ENCODE measurements around the gene C1GALT1C1L.
A peak's percentile ranks its signal among the peaks of the same experiment; 100 is the strongest.
"Not testable (repeated sequence)": the region's sequence is repeated elsewhere in the genome, so short reads cannot be mapped to it uniquely, and the experiment has no call there.

C1GALT1C1L gene

DNA sequence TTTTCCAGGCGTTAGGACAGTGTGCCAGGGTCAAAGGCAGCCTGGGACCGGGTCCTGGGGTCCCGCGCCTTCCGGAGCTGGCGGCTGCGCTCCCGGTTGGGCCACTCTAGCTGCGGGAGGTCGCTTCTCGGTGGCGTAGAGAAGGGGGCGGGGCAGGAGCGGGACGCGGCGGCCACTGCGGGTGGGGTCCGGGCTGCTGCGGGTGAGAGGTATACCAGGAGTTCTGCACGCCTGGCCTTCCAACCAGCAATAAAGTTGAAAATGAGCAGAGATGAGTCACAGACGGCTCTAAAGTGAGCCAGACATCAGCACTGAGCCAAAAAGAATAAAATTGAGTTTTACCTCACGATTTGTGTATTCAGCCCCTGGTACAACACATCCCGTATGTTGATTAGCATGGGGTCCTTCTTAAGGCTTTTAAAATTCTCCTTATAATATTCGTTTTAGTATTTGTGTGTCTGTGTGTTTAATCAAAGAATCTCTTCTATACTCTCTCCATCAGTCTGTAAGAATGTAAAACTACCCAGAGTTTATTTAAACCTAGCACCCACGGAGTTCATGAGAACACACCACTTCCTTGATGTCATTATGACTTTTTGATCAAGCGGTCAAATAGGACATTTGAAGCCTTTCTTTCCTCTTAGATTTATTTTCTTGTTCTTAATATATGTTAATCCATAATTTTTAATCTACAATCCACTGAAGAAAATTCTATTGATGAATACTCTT is at the start of gene C1GALT1C1L:
TSS of gene C1GALT1C1L (minus strand) at position 108 of the 729 bp plus-strand sequence. CDS start at position 1, 107 bp downstream.
- peak in 1 of 4 experiments; percentile 4 for DNase-seq

DNA sequence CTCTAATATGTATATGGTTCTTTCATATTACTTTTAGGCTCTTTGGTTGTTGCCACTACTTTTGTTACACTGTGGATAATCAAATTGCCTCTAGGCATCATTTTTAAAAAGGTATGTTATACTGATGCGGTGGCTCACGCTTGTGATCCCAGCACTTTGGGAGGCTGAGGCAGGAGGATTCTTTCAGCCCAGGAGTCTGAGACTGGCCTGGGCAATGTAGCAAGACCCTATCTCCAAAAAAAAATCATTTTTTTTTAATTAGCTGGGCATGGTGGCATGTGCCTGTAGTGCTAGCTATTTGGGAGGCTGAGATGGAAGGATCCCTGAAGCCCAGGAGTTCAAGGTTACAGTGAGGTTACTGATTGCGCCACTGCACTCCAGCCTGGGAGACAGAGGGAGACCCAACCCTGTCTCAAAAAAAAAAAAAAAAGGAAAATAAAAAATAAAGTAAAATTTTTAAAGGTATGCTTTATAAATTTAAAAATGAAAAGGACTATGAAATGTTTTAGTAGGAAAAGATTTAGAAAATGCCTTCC is 49.5 kb upstream of the C1GALT1C1L start:
- no peak for DNase-seq

DNA sequence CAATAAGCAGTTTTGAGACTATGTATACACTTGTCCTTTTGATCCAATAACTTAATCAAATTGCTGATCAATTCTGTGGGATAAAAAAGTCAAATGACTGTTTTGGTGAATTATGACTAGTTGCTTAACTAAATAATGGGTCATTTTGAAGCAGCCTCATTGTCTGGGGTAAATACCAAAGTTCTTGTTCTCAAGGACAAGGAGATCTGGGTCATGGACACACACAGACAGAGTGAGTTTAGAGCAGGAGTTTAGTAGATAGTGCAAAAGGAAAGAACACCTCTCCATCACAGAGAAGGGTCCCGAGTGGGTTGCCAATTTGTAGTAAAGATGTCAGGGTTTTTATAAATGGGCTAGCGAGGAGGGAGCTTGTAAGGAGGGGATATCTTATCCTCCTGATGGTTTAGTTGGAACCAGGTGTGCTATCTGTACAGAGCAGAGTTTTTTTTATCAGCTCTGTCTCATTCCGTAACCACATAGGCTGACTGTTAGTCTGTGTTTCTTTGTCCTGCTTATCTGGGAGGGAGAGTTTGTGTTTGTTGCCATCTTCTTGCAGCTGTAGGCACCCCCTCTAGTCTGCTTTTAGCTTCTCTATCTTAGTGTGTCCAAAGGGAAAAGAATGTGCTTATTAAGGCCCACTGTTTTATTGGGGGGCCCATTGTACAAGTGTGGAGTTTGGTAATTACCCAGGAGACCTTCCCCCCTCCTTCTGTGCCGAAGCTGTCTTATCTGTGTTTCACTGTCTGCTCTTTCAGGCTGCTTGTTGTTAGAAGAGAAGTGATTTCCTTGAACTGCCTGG is 48.7 kb upstream of the C1GALT1C1L start:
- no peak for DNase-seq

DNA sequence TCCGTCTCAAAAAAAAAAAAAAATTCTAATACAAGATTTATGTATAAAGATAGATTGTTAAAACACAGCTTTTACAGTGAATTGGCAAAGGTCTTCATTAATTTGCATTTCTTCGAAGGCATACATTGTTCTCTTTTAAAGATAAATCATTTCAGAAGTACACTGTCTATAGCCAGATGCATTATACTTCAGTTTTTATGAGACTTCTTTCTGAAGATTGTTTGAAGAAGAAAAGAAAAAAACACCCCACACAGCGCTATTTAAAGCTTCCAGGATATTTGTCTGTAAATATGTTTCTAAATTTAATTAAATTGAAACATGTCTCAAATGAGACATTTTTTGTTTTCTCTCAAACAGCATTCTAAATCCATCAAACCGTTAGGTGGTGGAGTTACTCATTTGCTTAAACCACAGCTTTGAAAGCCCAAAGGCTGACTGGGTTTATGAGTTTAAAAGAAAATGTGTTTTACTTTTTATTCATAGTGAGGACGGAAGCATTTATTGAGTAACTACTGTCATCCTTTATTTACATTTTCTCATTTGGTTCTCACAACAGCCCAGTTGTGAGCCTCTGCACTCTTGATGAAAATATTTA is 42.4 kb upstream of the C1GALT1C1L start:
- DNase-seq = no peak

DNA sequence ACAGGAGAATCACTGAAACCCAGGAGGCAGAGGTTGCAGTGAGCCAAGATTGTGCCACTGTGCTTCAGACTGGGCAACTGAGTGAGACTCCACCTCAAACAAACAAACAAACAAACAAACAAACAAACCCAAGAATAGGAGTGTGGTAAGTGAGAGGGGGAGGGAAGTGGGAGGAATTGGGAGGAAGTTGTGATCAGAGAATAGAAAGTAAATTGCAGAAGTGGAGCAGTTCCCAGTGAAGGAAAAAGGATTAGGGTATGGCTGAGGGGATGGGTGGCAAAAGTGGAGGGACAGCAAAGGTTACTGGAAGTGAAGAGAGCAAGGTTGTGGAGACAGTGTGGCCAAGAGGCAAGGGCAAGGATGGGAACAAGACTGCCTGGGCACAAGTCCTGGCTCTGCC is 41.1 kb upstream of the C1GALT1C1L start:
- no peak for DNase-seq

DNA sequence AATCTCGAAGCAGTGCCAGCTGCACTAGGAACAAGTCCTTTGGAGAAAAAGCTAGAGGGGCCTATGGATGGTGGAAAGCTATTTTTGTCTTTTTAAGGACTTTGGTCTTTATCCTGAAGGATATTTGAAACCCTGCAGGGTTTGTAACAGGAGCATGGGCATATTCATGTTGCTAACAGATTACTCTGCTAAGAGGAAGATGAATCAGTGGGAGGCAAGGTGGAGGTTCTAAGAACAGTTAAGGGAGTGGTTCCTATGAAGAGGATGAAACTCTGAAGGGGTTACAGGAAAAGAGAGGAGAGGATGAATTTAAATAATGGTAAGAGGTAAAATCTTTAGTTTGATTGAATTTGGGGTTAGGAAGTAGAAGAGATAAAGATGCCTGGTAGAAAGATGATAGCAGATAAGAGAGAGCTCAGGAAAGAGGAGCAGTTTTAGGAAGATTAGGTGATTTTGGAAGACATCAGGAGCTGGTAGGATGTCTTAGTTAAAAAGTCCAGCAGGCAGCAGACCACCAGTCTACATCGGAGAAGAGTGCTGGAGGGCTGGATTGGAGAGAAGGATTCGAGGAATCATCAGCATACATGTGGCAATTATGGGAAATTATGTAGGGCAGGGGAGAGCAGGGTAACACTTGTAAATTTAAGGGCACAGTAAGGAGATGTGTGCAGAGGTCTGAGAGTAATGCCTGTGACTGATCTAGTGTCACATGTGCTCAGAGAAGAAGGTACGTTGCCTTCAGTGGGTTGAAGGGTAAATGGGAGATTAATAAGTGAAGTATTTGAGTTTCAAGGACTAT is 39.3 kb upstream of the C1GALT1C1L start:
- DNase-seq = no peak

DNA sequence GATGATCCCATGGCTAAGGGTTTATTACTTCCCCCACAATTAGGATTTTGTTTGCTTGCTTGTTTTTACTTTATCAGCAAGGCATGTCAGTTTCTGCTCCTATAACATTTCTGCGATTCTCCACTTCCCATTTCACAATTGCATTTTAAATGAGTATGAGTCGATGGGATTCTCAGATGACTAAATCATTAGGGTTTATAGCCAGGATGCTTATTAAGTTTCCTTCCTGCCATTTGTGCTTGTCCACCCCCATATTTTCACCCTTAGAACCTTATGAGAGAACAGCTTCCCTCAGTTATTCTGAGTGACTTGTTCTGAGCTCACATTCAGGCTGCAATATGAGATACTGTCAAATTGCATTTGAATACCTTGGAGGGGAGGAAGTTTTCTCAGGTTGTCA is 37.9 kb upstream of the C1GALT1C1L start:
- DNase-seq = no peak

DNA sequence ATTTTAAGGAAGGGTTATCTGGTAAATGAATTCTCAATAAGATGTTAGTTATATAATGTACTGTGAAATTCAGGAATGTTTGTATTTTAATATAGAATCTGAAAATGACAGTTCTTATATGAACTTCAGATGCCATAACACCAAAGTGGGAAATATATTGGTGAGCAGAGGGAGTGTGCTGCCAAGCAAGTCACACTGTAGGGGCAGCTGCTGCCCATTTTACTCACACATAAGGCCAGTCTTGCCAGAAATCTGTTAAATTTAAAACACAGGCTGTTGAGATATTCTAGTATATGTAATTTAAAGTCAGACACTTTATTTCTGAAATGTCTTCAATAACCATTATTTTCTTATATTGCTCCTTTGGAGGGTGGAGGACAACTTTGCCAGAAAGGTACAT is 34.6 kb upstream of the C1GALT1C1L start:
- no peak for DNase-seq

DNA sequence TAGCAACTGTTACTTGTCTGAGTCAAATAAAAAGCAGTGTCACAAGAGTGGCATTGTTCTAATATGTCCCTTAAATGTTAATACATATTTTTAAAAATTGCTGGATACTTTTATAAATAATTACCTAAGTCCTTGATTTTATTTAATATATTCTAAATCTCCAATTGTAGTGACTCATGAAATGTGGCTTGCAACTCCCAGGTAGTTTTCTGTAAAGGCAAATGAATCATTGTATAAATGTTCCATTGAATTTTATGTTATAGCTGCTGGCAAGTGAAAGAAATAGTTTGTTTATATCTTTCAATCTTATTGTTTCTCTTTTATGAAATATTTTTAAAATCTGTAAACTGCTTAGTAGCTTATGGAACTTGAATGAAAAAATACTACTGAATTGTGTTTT is 32.7 kb upstream of the C1GALT1C1L start:
- DNase-seq = no peak

DNA sequence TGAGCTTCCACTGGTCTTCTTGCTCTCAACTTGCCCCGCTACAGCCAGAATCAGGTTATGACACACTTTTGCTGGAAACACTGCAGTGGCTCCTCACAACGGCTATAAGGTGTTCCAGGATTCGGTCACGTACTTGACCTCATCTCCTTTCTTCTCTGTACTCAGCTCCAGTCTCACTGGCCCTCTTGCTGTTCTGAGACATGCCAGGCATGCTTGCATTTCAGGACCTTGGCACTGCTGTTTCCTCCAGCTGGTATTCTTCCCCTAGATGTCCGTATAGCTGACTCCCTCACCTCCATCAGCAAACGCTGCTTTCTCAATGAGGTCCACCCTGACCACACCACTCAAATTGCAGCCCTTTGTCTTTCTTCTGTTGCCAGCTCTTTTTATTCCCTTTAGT is 31.9 kb upstream of the C1GALT1C1L start:
- no peak for DNase-seq

DNA sequence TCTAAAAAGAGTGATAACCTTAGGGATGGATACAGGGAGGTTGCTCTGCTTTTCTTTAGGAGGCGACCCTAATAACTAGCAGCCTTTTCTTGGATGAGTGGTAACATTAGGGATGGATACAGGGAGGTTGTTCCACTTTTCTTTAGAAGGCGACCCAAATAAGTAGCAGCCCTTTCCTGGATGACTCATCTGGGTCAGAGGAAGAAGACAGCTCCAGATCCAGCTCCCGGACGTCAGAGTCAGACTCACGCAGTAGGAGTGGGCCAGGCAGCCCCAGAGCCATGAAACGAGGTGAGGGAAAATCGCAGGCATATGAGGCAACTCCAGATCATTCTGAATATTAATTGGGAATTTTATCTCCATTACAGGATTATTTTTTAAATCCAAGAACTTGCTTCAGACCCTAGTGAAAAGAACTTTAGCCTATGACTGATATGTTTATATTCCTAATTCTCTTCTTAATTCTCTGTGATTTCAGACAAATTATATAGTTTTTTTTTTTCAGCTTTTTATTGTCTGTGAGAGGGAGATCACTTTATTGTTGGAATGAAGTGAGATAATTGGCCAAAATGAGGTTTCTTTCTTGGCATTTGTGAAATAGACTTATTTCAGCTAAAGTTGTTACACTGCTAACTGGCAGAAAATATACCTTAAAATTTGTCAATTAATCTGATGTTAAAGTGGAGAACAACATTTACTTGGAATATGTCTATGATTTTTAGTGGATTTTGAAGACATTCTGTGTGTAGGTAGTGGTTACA is 31.2 kb upstream of the C1GALT1C1L start:
- no peak for DNase-seq

DNA sequence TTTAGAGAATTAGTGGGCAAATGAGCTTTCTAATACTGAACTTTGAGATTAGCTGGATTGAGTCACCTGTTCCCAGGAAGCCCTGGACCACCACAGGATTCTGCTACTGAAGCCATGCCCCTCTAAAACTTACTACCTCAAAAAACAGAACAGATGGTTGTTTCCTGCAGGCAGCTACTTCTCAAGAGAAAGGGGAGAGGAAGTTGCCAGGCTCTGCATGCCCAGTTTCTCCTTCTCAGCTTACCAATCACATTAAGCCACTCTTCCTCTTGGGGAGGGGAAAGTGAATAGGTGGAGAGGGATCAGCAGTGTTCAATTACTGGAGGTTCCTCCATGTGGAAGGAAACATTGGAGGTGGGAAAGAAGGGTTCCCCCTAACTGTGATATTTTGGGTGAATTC is 24.9 kb upstream of the C1GALT1C1L start:
- no peak for DNase-seq

DNA sequence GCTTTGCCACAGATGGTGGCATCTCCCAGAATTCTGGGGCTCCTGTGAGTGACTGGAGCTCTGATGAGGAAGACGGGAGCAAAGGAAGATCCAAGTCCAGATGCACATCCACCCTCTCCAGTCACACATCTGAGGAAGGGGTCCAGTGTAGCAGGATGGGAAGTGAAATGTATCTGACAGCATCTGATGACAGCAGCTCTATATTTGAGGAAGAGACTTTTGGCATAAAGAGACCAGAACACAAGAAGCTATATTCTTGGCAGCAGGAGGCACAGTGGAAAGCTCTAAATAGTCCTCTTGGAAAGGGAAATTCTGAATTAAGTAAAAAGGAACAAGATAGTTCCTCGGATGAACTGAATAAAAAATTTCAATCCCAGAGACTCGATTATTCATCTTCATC is 23.5 kb upstream of the C1GALT1C1L start:
- no peak for DNase-seq

DNA sequence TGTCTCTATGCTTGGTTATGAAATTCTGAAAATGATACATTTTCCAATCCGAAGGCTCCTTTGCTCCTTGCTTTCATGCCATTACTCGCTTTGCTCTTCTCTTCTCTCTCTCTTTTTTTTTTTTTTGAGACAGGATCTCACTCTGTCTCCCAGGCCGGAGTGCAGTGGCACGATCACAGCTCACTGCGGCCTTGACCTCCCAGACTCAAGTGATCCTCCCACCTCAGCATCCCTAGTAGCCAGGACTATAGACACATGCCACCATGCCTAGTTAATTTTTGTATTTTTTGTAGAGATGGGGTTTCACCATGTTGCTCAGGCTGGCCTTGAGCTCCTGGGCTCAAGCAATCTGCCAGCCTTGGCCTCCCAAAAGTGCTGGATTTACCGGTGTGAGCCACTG is 21.9 kb upstream of the C1GALT1C1L start:
- not testable (repeated sequence) for DNase-seq

DNA sequence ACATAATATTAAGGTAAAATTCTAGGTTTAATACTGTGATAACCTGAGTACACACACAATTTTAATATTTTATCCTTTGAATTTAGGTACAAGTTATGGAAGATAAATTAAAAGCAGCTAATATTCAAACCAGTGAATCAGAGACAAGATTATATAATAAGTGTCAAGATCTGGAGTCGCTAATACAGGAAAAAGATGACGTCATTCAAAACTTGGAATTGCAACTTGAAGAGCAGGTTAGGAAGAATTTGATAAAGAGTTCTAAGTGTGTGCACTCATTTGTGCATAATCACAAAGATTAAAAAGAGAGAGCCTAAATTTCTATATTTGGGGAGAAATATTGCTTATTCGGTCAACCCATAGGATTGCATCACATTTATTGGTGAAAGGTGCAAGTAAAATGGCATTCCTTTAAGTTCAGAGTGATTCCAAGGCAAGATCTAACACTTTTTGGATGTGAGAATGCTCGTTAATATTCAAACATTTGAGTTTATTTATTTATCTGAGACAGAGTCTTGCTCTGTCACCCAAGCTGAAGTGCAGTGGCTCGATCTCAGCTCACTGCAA is 16.3 kb upstream of the C1GALT1C1L start:
- no peak for DNase-seq

DNA sequence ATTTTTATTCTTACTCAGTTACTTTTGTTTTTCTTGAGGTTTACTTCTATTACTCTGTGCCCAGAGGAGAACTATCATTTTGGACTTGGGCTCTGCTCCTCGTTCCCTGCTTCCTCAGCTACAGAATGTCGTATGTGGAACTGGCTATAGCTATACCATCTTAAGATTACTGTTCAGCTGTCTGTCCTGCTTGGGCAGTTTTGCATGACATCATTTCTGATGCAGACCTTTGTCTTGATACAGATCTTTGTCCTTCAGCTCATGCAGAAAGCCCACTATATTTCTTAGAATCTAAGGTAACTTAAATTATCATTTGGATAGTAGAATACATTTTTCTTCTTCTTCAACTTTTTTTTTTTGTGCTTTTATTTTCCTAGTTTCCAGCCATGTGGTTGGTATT is 13.8 kb upstream of the C1GALT1C1L start:
- DNase-seq = no peak

DNA sequence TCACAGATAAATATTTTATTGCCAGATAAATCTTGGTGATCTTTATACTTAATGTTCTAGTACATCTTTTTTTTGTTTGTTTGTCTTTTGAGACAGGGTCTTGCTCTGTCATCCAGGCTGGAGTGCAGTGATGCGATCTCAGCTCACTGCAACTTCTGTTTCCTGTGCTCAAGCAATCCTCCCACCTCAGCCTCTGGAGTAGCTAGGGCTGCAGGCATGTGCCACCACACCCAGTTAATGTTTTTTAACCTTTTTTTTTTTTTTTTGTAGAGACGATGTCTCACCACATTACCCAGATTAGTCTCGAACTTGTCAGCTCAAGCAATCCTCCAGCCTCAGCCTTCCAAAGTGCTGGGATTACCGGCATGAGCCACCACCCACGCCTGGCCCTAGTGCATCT is 9.1 kb upstream of the C1GALT1C1L start:
- no peak for DNase-seq

DNA sequence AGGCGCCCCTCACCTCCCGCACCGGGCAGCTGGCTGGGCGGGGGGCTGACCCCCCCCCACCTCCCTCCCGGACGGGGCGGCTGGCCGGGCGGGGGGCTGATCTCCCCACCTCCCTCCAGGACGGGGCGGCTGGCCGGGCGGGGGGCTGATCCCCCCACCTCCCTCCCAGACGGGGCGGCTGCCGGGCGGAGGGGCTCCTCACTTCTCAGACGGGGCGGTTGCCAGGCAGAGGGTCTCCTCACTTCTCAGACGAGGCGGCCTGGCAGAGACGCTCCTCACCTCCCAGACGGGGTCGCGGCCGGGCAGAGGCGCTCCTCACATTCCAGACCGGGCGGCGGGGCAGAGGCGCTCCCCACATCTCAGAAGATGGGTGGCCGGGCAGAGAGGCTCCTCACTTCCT is 1.6 kb upstream of the C1GALT1C1L start:
- DNase-seq = not testable (repeated sequence)

DNA sequence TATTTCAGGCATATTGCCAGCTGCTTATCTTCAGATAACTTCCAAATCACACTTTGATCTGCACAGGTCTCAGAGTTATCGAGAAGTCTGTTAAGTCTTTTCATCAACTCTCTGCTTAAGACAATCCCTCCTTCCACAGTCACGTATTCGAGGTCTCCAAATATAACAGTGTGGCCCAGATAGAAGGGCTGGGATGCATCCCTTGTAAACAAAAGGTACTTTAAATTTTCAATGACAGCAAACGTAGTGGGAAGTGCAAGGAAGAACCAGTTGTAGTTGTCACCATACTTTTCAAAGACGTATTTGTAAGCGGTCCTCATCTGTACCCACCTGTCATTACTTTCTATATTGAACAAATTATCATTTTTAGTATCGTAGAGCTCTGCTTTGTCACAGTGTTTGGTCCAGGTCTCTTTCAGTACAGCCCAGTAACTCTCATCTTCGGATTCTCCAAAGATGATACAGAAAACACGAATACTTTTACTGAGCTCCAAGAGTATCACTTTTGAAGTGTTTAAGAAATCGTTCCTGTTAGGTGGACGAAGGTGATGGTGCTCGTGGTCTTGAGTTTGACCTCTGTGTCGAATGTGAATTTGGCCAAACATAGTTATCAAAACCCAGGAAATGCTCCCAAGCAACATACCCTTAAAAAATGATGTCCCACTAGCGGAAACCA is 445 bp downstream of the C1GALT1C1L start:
- DNase-seq = no peak

DNA sequence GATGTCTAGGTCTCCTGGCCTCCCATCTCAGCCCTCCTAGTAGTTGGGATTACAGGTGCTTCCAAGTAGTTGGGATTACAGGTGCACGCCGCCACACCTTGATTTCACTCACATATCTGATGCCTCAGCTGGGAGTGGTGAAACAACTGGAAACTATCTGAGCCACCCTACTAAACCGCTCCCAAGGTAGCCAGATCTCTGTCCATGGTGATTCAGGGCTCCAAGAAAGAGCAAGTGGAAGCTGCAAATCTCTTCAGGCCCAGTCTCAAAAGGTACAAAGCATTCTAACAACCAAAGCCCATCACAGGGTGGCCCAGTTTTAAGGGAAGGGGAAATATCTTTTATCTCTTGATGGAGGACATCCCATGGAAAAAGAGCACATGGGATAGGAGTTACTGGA is 19.0 kb downstream of the C1GALT1C1L start:
- DNase-seq = no peak

DNA sequence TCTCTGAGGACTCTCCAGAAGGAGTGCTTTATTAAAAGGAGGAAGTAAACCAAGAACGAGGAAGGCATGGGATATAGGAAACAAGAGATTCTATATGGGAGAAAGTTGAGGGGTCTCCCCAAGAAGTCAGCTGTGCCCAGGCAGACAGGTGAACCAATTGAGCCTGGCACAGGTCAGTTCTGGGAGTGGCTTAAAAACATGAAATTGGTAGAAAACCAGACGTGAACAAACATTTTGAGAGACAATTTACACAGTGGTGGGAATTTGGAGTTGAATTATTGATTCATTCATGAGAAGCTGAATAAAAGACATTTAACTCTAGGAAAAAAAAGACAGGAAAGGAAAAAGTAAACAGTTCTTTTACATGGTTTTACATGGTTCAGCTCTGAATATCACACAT is 22.7 kb downstream of the C1GALT1C1L start:
- no peak for DNase-seq
